Mammary epithelial cell (primary cell): ENCODE results near the gene HSF2.

Experiments
- EZH2 ChIP-seq: IDR thresholded peaks from 2 replicates; pipeline ENCODE4 v1.6.1; 2012; ENCODE audit warnings: low read length, inconsistent platforms, borderline replicate concordance
- TF ChIP-seq, protein P1 (sequence below), 2 donors: IDR thresholded peaks in 1 of 2; conservative IDR thresholded peaks in 1 of 2; 2 replicates each; pipeline ENCODE4 v1.5.1; 2011 to 2012; ENCODE audit warnings: inconsistent platforms in 2 of 2, low read length in 2 of 2, mild to moderate bottlenecking in 2 of 2, control low read depth in 1 of 2, low read depth in 1 of 2; ENCODE audit not compliant: insufficient read depth in 1 of 2; ENCODE audit errors: extremely low read depth in 1 of 2

DNA sequence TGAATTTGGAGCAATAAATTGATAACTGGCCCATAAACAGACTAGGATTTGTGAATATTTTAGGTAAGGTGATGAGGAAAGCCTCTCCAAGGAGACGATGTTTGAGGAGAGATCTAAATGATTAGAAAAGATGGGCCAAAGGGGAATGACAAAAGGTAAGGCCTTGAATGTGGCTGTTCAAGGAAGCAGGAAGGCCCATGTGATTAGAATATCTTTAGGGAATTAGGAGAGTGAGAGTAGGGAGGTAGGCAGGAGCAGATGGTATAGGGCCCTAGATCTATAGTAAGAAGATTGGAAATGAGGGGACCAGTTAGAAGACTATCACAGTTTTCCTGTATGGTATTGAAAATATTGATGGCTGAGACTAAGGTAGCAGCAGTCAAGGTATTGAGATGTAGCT lies 6.7 kb downstream of the HSF2 start:
- TF ChIP-seq, protein P1, sequence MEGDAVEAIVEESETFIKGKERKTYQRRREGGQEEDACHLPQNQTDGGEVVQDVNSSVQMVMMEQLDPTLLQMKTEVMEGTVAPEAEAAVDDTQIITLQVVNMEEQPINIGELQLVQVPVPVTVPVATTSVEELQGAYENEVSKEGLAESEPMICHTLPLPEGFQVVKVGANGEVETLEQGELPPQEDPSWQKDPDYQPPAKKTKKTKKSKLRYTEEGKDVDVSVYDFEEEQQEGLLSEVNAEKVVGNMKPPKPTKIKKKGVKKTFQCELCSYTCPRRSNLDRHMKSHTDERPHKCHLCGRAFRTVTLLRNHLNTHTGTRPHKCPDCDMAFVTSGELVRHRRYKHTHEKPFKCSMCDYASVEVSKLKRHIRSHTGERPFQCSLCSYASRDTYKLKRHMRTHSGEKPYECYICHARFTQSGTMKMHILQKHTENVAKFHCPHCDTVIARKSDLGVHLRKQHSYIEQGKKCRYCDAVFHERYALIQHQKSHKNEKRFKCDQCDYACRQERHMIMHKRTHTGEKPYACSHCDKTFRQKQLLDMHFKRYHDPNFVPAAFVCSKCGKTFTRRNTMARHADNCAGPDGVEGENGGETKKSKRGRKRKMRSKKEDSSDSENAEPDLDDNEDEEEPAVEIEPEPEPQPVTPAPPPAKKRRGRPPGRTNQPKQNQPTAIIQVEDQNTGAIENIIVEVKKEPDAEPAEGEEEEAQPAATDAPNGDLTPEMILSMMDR (conservative IDR thresholded peaks at IDR 0.05 in 1 of 2, IDR thresholded peaks at IDR 0.05 in 1 of 2; ENCODE audit: extremely low read depth in 1 of 2, insufficient read depth in 1 of 2, low read depth in 1 of 2, low read length in 2 of 2), result no peak
- no peak for TF ChIP-seq EZH2
